HG03280 (cell line): ENCODE results near the gene PTPN11.
"Not testable (repeated sequence)": the region's sequence is repeated elsewhere in the genome, so short reads cannot be mapped to it uniquely, and the experiment has no call there.

Source experiments
- ATAC-seq: cut with Tn5 transposase; IDR thresholded peaks from one replicate; pipeline ENCODE4 v1.9.1; 2021; ENCODE audit warnings: mild to moderate bottlenecking, moderate library complexity; ENCODE audit not compliant: unreplicated experiment

Gene PTPN11

GRCh38 chr12:112409064-112409905 lies 9.5 kb upstream of the PTPN11 start, which contains the start of gene RPL6:
TSS of gene RPL6 (minus strand) at chr12:112409605. CDS start at chr12:112408656, 949 bp downstream.
- peak; percentile 90 for ATAC-seq

DNA sequence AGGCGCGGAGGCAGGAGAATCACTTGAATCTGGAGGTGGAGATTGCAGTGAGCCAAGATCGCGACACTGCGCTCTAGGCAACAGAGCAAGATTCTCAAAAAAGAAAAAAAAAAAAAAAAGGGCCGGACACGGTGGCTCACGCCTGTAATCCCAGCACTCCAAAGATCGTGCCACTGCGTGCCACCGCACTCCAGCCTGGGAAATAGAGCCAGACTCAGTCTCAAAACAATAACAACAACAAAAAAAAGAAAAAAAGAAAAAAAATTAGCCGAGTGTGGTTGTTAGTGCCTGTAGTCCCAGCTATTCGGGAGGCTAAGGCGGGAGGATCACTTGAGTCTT lies 8.9 kb upstream of the PTPN11 start:
- no peak for ATAC-seq

- ATAC-seq, result no peak
Measured at GRCh38 chr12:112413855-112414625, 4.7 kb upstream of the PTPN11 start.

DNA sequence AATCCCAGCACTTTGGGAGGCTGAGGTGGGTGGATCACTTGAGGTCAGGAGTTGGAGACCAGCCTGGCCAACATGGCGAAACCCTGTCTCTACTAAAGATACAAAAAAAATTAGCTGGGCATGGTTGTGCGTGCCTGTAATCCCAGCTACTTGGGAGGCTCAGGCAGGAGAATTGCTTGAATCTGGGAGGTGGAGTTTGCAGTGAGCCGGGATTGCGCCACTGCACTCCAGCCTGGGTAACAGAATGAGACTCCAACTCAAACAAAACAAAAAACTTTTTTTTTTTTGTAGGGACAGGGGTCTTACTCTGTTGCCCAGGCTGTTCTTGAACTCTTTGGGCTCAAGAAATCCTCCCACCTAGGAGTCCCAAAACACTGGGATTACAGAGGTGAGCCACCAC lies 3.3 kb upstream of the PTPN11 start:
- not testable (repeated sequence) for ATAC-seq

- no peak for ATAC-seq
Measured at GRCh38 chr12:112418273-112418607, 507 bp upstream of the PTPN11 start.

- ATAC-seq, result peak; percentile 49
Measured at GRCh38 chr12:112419297-112420133, 768 bp downstream of the PTPN11 start.

GRCh38 chr12:112420740-112421139 lies 2.0 kb downstream of the PTPN11 start:
- no peak for ATAC-seq

- no peak for ATAC-seq
Measured at GRCh38 chr12:112421363-112421762, 2.6 kb downstream of the PTPN11 start.

DNA sequence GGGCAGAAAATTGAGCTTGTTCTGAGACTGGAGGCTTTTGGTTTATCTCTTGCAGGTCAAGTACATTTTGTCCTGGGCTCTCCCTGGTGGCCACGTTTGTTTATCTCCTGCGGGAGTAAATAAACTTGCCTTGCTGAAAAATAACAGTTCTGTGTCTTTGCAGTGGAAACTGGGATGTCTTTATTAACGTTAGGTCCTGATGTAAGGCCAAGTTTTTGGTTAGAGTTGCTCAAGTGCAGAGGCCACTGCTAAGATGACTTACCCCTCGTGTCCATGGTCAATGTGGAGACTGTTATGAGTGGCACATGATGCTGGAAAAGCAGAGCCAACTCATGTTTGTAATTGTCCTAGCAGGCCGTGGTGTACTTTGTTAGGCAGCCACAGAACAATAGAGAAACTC lies 3.8 kb downstream of the PTPN11 start:
- no peak for ATAC-seq

- no peak for ATAC-seq
Measured at GRCh38 chr12:112424126-112424525, 5.4 kb downstream of the PTPN11 start.

- no peak for ATAC-seq
Measured at GRCh38 chr12:112425582-112426382, 7.0 kb downstream of the PTPN11 start.

GRCh38 chr12:112427760-112428159 lies 9.0 kb downstream of the PTPN11 start:
- no peak for ATAC-seq

GRCh38 chr12:112430929-112431328 lies 12.2 kb downstream of the PTPN11 start:
- no peak for ATAC-seq

GRCh38 chr12:112431965-112432364 lies 13.2 kb downstream of the PTPN11 start:
- no peak for ATAC-seq

- ATAC-seq, result no peak
Measured at GRCh38 chr12:112433551-112433950, 14.8 kb downstream of the PTPN11 start.

DNA sequence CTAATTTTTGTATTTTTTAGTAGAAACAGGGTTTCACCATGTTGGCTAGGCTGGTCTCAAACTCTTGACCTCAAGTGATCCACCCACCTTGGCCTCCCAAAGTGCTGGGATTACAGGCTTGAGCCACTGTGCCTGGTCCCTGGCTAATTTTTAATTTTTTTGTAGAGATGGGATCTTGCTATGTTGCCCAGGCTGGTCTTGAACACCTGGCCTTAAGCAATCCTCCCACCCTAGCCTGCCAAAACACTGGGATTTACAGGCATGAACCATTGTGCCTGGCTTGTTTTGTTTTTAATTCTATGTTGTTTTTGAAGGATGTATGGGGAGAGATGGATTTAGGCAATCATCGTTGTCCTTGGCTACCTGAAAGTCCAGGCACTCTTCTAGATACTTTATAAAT lies 19.9 kb downstream of the PTPN11 start:
- not testable (repeated sequence) for ATAC-seq

GRCh38 chr12:112439769-112440168 lies 21.0 kb downstream of the PTPN11 start:
- no peak for ATAC-seq

- ATAC-seq, result not testable (repeated sequence)
Measured at GRCh38 chr12:112440653-112441052, 21.9 kb downstream of the PTPN11 start.

GRCh38 chr12:112443916-112444315 lies 25.2 kb downstream of the PTPN11 start:
- ATAC-seq, result no peak

DNA sequence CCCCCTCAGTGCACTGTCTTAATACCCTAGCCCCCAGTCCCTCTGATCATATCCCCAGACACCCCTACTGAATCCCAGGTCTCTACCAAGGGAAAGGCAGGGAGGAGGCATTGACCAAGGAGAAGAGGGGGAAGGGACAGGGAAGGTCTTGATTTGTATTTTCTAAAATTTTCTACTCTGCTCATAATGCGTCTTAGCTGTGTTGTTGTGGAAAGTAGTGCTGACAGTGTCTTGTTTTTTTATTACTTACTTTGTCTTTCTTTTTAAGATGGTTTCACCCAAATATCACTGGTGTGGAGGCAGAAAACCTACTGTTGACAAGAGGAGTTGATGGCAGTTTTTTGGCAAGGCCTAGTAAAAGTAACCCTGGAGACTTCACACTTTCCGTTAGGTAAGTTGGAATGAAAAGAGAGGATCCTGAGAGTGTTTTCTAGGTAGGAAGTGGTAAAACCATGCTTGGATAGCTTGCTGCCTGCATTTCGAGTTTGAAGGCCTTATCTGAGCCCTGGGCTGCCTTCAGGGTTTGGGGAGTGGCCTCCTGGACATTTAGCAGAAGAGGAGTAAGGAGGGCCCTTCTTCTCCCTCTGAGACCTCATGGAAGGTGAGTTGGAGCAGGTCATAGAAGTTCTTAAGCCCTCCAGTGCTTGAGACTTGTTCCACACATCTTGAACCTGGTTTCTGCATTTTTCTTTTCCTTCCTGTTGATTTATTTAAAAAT lies 27.4 kb downstream of the PTPN11 start:
- no peak for ATAC-seq
